Stomach smooth muscle (tissue), 2 donors: ENCODE measurements around the gene PTPRU.
A peak's percentile ranks its signal among the peaks of the same experiment; 100 is the strongest.

Experiments used
- H3K27ac ChIP-seq: one replicate; pipeline ENCODE4 v1.7.0; 2013; ENCODE audit warnings: mild to moderate bottlenecking, low read length, inconsistent platforms
- H3K27me3 ChIP-seq, 2 donors: one replicate each; pipeline ENCODE4 v1.7.0; 2013; ENCODE audit warnings: low read length in 2 of 2; ENCODE audit not compliant: insufficient read depth in 2 of 2, control insufficient read depth in 1 of 2
- H3K36me3 ChIP-seq, 2 donors: one replicate each; pipeline ENCODE4 v1.7.0; 2013; ENCODE audit warnings: low read length in 2 of 2; ENCODE audit not compliant: control insufficient read depth in 2 of 2, insufficient read depth in 2 of 2
- H3K4me1 ChIP-seq: one replicate; pipeline ENCODE4 v1.7.0; 2013; ENCODE audit warnings: low read length; ENCODE audit not compliant: control insufficient read depth, insufficient read depth
- H3K4me3 ChIP-seq, 2 donors: one replicate each; pipeline ENCODE4 v1.7.0; 2013; ENCODE audit warnings: low read length in 2 of 2
- H3K9ac ChIP-seq, 2 donors: one replicate each; pipeline ENCODE4 v1.7.0; 2013; ENCODE audit warnings: low read length in 2 of 2, mild to moderate bottlenecking in 1 of 2
- H3K9me3 ChIP-seq, 2 donors: one replicate each; pipeline ENCODE4 v1.7.0; 2013; ENCODE audit warnings: low read length in 2 of 2; ENCODE audit not compliant: control insufficient read depth in 2 of 2
- donor health status: healthy.
- donor health status: Pancreatic carcinoma.

The PTPRU gene

GRCh38 chr1:29255134-29255666, 18.9 kb downstream of the PTPRU start:
- H3K9ac ChIP-seq = no peak overlapping the region
- no peaks in the 10 kb centered on the region for H3K9me3 ChIP-seq
- no peak overlapping the region for H3K27ac ChIP-seq
- no peaks in the 10 kb centered on the region for H3K36me3 ChIP-seq
- H3K4me1 ChIP-seq = peaks cover 18% of the 10 kb centered on the region
- H3K27me3 ChIP-seq = peaks cover 5 to 20% of the 10 kb centered on the region in 2 donors
- no peak overlapping the region for H3K4me3 ChIP-seq

DNA sequence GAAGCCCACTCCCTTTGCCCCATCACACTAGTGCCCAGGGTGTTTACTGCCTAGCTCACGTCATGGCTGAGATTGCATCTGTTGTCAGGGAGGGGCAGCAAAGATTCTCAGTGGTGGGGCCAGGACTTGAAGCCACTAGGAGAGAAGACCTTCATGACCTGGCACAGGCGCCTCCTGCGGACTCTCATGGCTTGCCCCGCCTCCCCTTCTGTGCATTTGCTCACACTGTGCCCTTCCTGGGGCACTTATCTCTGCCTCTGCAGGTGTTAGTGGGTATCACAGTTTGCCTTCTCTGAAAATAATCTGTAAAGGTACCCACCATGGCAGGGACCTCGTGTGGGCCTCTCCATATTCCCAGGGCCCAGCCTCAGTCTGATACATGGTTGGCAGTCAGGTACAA, 20.1 kb downstream of the PTPRU start:
- Histone ChIP-seq H3K9me3 (no peaks in the 10 kb centered on the region), H3K36me3 (no peaks in the 10 kb centered on the region), H3K27me3 (peaks cover 7 to 26% of the 10 kb centered on the region in 2 donors), H3K9ac (no peak overlapping the region), H3K4me3 (no peak overlapping the region), H3K27ac (no peak overlapping the region), H3K4me1 (peaks cover 18% of the 10 kb centered on the region)

GRCh38 chr1:29256979-29257804, 20.9 kb downstream of the PTPRU start:
- no peak overlapping the region for H3K9ac ChIP-seq
- H3K4me3 ChIP-seq = no peak overlapping the region
- no peaks in the 10 kb centered on the region for H3K36me3 ChIP-seq
- H3K27me3 ChIP-seq = peaks cover 7 to 26% of the 10 kb centered on the region in 2 donors
- peaks cover 18% of the 10 kb centered on the region for H3K4me1 ChIP-seq
- no peaks in the 10 kb centered on the region for H3K9me3 ChIP-seq
- no peak overlapping the region for H3K27ac ChIP-seq

- H3K4me1 ChIP-seq = peaks cover 18% of the 10 kb centered on the region
- no peak overlapping the region for H3K4me3 ChIP-seq
- no peak overlapping the region for H3K27ac ChIP-seq
- H3K9ac ChIP-seq = no peak overlapping the region
- H3K9me3 ChIP-seq = no peaks in the 10 kb centered on the region
- H3K27me3 ChIP-seq = peaks cover 7 to 26% of the 10 kb centered on the region in 2 donors
- H3K36me3 ChIP-seq = no peaks in the 10 kb centered on the region
Observed at GRCh38 chr1:29258189-29258975, 22.1 kb downstream of the PTPRU start.

GRCh38 chr1:29258976-29259801, 22.9 kb downstream of the PTPRU start:
- Histone ChIP-seq H3K36me3 (no peaks in the 10 kb centered on the region), H3K4me3 (peak overlapping the region; percentile 40 to 72), H3K9ac (no peak overlapping the region), H3K27me3 (peaks cover 7 to 26% of the 10 kb centered on the region in 2 donors), H3K27ac (no peak overlapping the region), H3K9me3 (no peaks in the 10 kb centered on the region), H3K4me1 (peaks cover 18% of the 10 kb centered on the region)

DNA sequence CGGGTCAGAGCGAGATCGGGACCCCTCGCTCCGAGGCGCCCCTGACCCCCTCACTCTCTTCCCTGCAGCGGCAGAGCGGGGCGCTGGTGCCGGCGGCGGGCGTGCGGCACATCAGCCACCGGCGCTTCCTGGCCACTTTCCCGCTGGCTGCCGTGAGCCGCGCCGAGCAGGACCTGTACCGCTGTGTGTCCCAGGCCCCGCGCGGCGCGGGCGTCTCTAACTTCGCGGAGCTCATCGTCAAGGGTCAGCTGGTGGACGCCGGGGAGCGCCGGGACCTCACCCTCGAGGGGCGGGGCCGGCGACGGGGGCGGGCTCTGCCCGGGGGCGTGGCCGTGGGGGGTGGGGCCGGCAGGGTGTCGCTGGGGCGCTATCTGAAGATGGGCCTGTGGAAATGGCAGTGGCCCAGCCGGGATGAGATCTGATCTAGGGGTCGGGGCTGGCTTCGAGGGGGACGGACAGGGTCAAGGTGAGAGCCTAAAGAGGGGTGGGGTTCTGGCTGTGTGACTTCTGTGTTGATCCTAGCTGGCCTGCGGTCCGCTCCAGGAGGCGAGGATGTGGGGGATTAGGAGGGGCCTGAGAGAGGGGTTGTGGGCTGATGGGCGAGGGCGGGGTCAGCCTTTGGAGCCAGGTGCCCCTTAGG, 23.6 kb downstream of the PTPRU start:
- Histone ChIP-seq H3K27me3 (peaks cover 7 to 26% of the 10 kb centered on the region in 2 donors), H3K4me3 (peak overlapping the region; percentile 40 to 72), H3K4me1 (peaks cover 18% of the 10 kb centered on the region), H3K27ac (no peak overlapping the region), H3K9me3 (no peaks in the 10 kb centered on the region), H3K36me3 (no peaks in the 10 kb centered on the region), H3K9ac (no peak overlapping the region)

DNA sequence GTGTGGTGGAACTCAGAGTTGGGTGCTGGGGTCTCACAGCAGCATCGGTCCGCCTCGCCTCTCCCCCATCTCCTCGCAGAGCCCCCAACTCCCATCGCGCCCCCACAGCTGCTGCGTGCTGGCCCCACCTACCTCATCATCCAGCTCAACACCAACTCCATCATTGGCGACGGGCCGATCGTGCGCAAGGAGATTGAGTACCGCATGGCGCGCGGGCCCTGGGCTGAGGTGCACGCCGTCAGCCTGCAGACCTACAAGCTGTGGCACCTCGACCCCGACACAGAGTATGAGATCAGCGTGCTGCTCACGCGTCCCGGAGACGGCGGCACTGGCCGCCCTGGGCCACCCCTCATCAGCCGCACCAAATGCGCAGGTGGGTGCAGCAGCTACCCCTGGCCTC, 24.2 kb downstream of the PTPRU start:
- no peaks in the 10 kb centered on the region for H3K36me3 ChIP-seq
- H3K27ac ChIP-seq = no peak overlapping the region
- no peak overlapping the region for H3K9ac ChIP-seq
- H3K4me1 ChIP-seq = peaks cover 18% of the 10 kb centered on the region
- H3K4me3 ChIP-seq = peak overlapping the region; percentile 36 to 72
- no peaks in the 10 kb centered on the region for H3K9me3 ChIP-seq
- H3K27me3 ChIP-seq = peaks cover 7 to 26% of the 10 kb centered on the region in 2 donors

DNA sequence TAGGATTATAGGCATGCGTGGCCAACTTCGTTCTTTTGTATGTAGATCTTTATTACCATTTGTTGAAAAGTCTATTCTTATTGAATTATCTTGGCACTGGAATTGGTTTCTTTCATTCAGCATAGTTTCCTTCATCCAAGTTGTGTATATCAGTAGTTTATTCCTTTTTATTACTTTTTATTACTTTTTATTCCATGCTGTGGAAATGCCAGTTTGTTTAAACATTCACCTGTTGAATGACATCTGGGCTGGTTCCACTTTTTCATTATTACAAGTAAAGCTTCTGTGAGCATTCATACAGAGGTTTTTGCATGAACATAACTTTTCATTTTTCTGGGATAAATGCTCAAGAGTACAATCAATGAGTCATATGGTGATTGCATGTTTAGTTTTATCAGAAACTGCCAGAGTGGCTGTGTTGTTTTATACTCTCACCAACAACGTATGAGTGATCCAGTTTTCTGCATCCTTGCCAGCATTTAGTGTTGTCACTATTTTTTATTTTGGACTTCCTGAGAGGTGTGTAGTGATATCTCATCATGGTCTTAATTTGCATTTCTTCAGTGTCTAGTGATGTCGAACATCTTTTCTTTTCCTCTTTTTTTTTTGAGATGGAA, 28.6 kb downstream of the PTPRU start:
- Histone ChIP-seq H3K4me3 (no peak overlapping the region), H3K27ac (no peak overlapping the region), H3K27me3 (peaks cover 2 to 9% of the 10 kb centered on the region in 2 donors), H3K36me3 (no peaks in the 10 kb centered on the region), H3K9ac (no peak overlapping the region), H3K4me1 (peaks cover 3% of the 10 kb centered on the region), H3K9me3 (no peaks in the 10 kb centered on the region)

GRCh38 chr1:29266912-29267311, 30.6 kb downstream of the PTPRU start:
- H3K27me3 ChIP-seq = no peaks in the 10 kb centered on the region
- no peak overlapping the region for H3K27ac ChIP-seq
- no peaks in the 10 kb centered on the region for H3K36me3 ChIP-seq
- H3K4me3 ChIP-seq = no peak overlapping the region
- no peaks in the 10 kb centered on the region for H3K9me3 ChIP-seq
- peaks cover 5% of the 10 kb centered on the region for H3K4me1 ChIP-seq
- H3K9ac ChIP-seq = no peak overlapping the region
